ENCODE data around the gene MTM1. TPM values are rescaled to one million over a fixed set of nuclear protein-coding genes. Genes with fewer than 3 reads are reported as not detected.

Gene MTM1
- total and polyA plus RNA-seq, 9 of the 15 experiments (the other 6 are each of a cell fraction or from before 2014, with no cell fraction given) = 5.6 to 13.3 (median 9.5) TPM

GRCh38 chrX:150569155-150569477 is 695 bp downstream of the MTM1 start (continued):
- peak in 1 of 2 experiments; percentile 10; a peak in 1 of 4 replicates for TF ChIP-seq ZNF639 (CRISPR knock-in tag; conservative IDR thresholded peaks at IDR 0.05 in 1 of 2, IDR thresholded peaks at IDR 0.05 in 1 of 2)

DNA sequence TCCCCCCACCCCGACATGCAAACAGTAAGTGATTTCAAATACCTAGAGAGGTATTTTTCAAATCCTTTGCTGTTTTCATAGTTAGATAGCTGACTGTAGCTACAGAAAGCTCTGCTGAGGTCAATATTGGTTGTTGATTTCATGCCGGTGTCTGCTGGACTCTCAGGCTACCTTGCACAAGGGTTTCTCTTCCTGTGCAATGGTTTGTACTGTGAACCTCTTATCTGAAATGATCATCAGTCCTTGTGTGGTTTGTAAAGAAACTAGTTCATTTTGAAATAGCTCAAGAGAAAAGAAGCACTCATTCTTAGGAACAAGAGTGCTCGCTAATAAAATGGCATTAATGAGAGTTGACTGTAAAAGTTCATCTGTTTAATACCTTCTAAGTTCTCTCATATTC is 2.1 kb downstream of the MTM1 start:
- H3K9me1 ChIP-seq (ENCODE audit: control insufficient read depth, insufficient read depth, low read length) = no peaks in the 10 kb centered on the region
- TF ChIP-seq LARP7 (IDR thresholded peaks at IDR 0.05) (no peak), CEBPB (tag; IDR thresholded peaks at IDR 0.05) (peak; percentile 42), ZNF766 (CRISPR knock-in tag; conservative IDR thresholded peaks at IDR 0.05) (peak; percentile 59; the same call in 1 of the 2 replicates), NR2C2 (CRISPR knock-in tag; IDR thresholded peaks at IDR 0.05) (no peak), NR2C2 (tag; IDR thresholded peaks at IDR 0.05) (peak; percentile 34; the same call in 1 of the 2 replicates), CEBPG (CRISPR knock-in tag; IDR thresholded peaks at IDR 0.05) (no peak), CEBPG (tag; conservative IDR thresholded peaks at IDR 0.05 in 1 of 2, IDR thresholded peaks at IDR 0.05 in 1 of 2) (peak in 1 of 2 experiments; percentile 45; a peak in 1 of 4 replicates), NCOR1 (IDR thresholded peaks at IDR 0.05) (no peak), FOSL1 (tag; conservative IDR thresholded peaks at IDR 0.05) (no peak), SPI1 (IDR thresholded peaks at IDR 0.05; ENCODE audit: borderline replicate concordance, low read depth, low read length) (no peak), DPF2 (IDR thresholded peaks at IDR 0.05) (peak; percentile 32; the same call in 1 of the 2 replicates), HSF4 (CRISPR knock-in tag; IDR thresholded peaks at IDR 0.05; ENCODE audit: borderline replicate concordance) (no peak), GABPA (tag; conservative IDR thresholded peaks at IDR 0.05; ENCODE audit: low read depth) (0 out of 2 replicates have a peak, but pooled peaks have one; percentile 25), SIRT6 (IDR thresholded peaks at IDR 0.05; ENCODE audit: low read depth, low read length) (no peak)
- TF ChIP-seq, protein P1, sequence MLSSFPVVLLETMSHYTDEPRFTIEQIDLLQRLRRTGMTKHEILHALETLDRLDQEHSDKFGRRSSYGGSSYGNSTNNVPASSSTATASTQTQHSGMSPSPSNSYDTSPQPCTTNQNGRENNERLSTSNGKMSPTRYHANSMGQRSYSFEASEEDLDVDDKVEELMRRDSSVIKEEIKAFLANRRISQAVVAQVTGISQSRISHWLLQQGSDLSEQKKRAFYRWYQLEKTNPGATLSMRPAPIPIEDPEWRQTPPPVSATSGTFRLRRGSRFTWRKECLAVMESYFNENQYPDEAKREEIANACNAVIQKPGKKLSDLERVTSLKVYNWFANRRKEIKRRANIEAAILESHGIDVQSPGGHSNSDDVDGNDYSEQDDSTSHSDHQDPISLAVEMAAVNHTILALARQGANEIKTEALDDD (IDR thresholded peaks at IDR 0.05) = 0 out of 2 replicates have a peak, but pooled peaks have one; percentile 33
- 19% methylated on average over 3 of the region's 3 CpGs for WGBS (ENCODE audit: insufficient coverage, low coverage, missing lambda C conversion rate)
- H3K9ac ChIP-seq (ENCODE audit: insufficient read depth in 1 of 2, low read depth in 2 of 2, low read length in 2 of 2) = no peak overlapping the region; a peak in 1 of 4 replicates
- no peaks in the 10 kb centered on the region for H3K9me3 ChIP-seq (replicated peaks; ENCODE audit: control insufficient read depth, insufficient read depth, low read depth, low read length)
- no peaks in the 10 kb centered on the region for H3K36me3 ChIP-seq (ENCODE audit: control insufficient read depth, insufficient read depth, low read length)
- DNase-seq (ENCODE audit: extremely low read depth in 1 of 4, low spot score in 3 of 4) (peak in 1 of 4 experiments; percentile 44), FAIRE-seq (peak; percentile 76), ATAC-seq (no peak)
- H3K4me2 ChIP-seq (ENCODE audit: insufficient read depth, low read length) = peak overlapping the region; percentile 53; the same call in 1 of the 2 replicates
- no TSS peak for BruUV-seq (replicated peaks)
- CTCF ChIA-PET (ENCODE audit: low intra/inter-chr PET ratio) = interaction anchor here (0.6 to 1.4 kb wide), 2 partner anchors 17 to 413 kb away, joined by 3 to 4 read pairs; no protein-coding TSS in a partner anchor
- no peaks in the 10 kb centered on the region for H4K20me1 ChIP-seq (replicated peaks; ENCODE audit: control insufficient read depth, insufficient read depth, low read length)
- H3K27me3 ChIP-seq (ENCODE audit: control insufficient read depth in 2 of 2, insufficient read depth in 2 of 2, low read length in 2 of 2) = no peaks in the 10 kb centered on the region
- H3K79me2 ChIP-seq (ENCODE audit: control insufficient read depth, insufficient read depth, low read length) = peaks cover 33% of the 10 kb centered on the region
- H2AFZ ChIP-seq (ENCODE audit: low read depth, low read length) = no peak overlapping the region
- in situ Hi-C loops (cut with MboI) (no loop called here), intact Hi-C loops (cut with micrococcal nuclease) (no loop called here)
- POLR2A ChIA-PET = interaction anchor here (0.7 to 1.2 kb wide), 2 partner anchors 9 to 1246 kb away, joined by 3 read pairs; no protein-coding TSS in a partner anchor
- H3K27ac ChIP-seq (ENCODE audit: extremely low read depth, low read depth, low read length) = no peak overlapping the region
- no peak overlapping the region for H3K4me3 ChIP-seq
- peaks cover 6 to 25% of the 10 kb centered on the region in 2 experiments for H3K4me1 ChIP-seq (replicated peaks in 1 of 2; ENCODE audit: control insufficient read depth in 2 of 2, insufficient read depth in 2 of 2, low read length in 2 of 2)
